ENCODE results near the gene RIN2.

RIN2 gene

GRCh38 chr20:19723813-19724430, 34.1 kb upstream of the RIN2 start:
- H3K27me3 ChIP-seq (ENCODE audit: insufficient read depth, low read length), result peaks cover 3% of the 10 kb centered on the region
- peaks cover 4% of the 10 kb centered on the region for H3K4me1 ChIP-seq (ENCODE audit: insufficient read depth, low read length)
- no peak overlapping the region for H2AFZ ChIP-seq (ENCODE audit: low read depth, low read length)
- no peaks in the 10 kb centered on the region for H3K9me3 ChIP-seq (ENCODE audit: low read length)
- no peaks in the 10 kb centered on the region for H3K36me3 ChIP-seq (ENCODE audit: insufficient read depth, low read length)
- no peak overlapping the region for H3K4me3 ChIP-seq (ENCODE audit: low read length)

GRCh38 chr20:19725373-19725772, 32.7 kb upstream of the RIN2 start:
- Histone ChIP-seq H3K27me3 (ENCODE audit: insufficient read depth, low read length) (peaks cover under 1% of the 10 kb centered on the region), H2AFZ (ENCODE audit: low read depth, low read length) (no peak overlapping the region), H3K4me3 (ENCODE audit: low read length) (no peak overlapping the region), H3K9me3 (ENCODE audit: low read length) (no peaks in the 10 kb centered on the region), H3K4me1 (ENCODE audit: insufficient read depth, low read length) (peaks cover 4% of the 10 kb centered on the region), H3K36me3 (ENCODE audit: insufficient read depth, low read length) (no peaks in the 10 kb centered on the region)

GRCh38 chr20:19725814-19726525, 32.1 kb upstream of the RIN2 start:
- Histone ChIP-seq H3K4me1 (ENCODE audit: insufficient read depth, low read length) (peaks cover 4% of the 10 kb centered on the region), H3K27me3 (ENCODE audit: insufficient read depth, low read length) (no peaks in the 10 kb centered on the region), H2AFZ (ENCODE audit: low read depth, low read length) (no peak overlapping the region), H3K9me3 (ENCODE audit: low read length) (no peaks in the 10 kb centered on the region), H3K4me3 (ENCODE audit: low read length) (no peak overlapping the region), H3K36me3 (ENCODE audit: insufficient read depth, low read length) (no peaks in the 10 kb centered on the region)

GRCh38 chr20:19727251-19727847, 30.7 kb upstream of the RIN2 start:
- Histone ChIP-seq H3K9me3 (ENCODE audit: low read length) (no peaks in the 10 kb centered on the region), H3K4me1 (ENCODE audit: insufficient read depth, low read length) (peaks cover 4% of the 10 kb centered on the region), H3K36me3 (ENCODE audit: insufficient read depth, low read length) (no peaks in the 10 kb centered on the region), H2AFZ (ENCODE audit: low read depth, low read length) (no peak overlapping the region), H3K4me3 (ENCODE audit: low read length) (no peak overlapping the region), H3K27me3 (ENCODE audit: insufficient read depth, low read length) (no peaks in the 10 kb centered on the region)

GRCh38 chr20:19729672-19730071, 28.4 kb upstream of the RIN2 start:
- H3K36me3 ChIP-seq (ENCODE audit: insufficient read depth, low read length), result no peaks in the 10 kb centered on the region
- H3K27me3 ChIP-seq (ENCODE audit: insufficient read depth, low read length), result no peaks in the 10 kb centered on the region
- no peak overlapping the region for H3K4me3 ChIP-seq (ENCODE audit: low read length)
- peaks cover 8% of the 10 kb centered on the region for H3K4me1 ChIP-seq (ENCODE audit: insufficient read depth, low read length)
- H2AFZ ChIP-seq (ENCODE audit: low read depth, low read length), result no peak overlapping the region
- no peaks in the 10 kb centered on the region for H3K9me3 ChIP-seq (ENCODE audit: low read length)

- H3K4me1 ChIP-seq (ENCODE audit: insufficient read depth, low read length), result peaks cover 14% of the 10 kb centered on the region
- no peaks in the 10 kb centered on the region for H3K36me3 ChIP-seq (ENCODE audit: insufficient read depth, low read length)
- H3K27me3 ChIP-seq (ENCODE audit: insufficient read depth, low read length), result no peaks in the 10 kb centered on the region
- no peaks in the 10 kb centered on the region for H3K9me3 ChIP-seq (ENCODE audit: low read length)
- no peak overlapping the region for H2AFZ ChIP-seq (ENCODE audit: low read depth, low read length)
- no peak overlapping the region for H3K4me3 ChIP-seq (ENCODE audit: low read length)
Observed at GRCh38 chr20:19730706-19731105, 27.4 kb upstream of the RIN2 start.

GRCh38 chr20:19734811-19735210, 23.2 kb upstream of the RIN2 start:
- Histone ChIP-seq H3K36me3 (ENCODE audit: insufficient read depth, low read length) (no peaks in the 10 kb centered on the region), H3K27me3 (ENCODE audit: insufficient read depth, low read length) (no peaks in the 10 kb centered on the region), H3K4me3 (ENCODE audit: low read length) (no peak overlapping the region), H2AFZ (ENCODE audit: low read depth, low read length) (no peak overlapping the region), H3K9me3 (ENCODE audit: low read length) (no peaks in the 10 kb centered on the region), H3K4me1 (ENCODE audit: insufficient read depth, low read length) (peaks cover 31% of the 10 kb centered on the region)

- Histone ChIP-seq H2AFZ (ENCODE audit: low read depth, low read length) (no peak overlapping the region), H3K9me3 (ENCODE audit: low read length) (no peaks in the 10 kb centered on the region), H3K4me3 (ENCODE audit: low read length) (no peak overlapping the region), H3K27me3 (ENCODE audit: insufficient read depth, low read length) (no peaks in the 10 kb centered on the region), H3K36me3 (ENCODE audit: insufficient read depth, low read length) (no peaks in the 10 kb centered on the region), H3K4me1 (ENCODE audit: insufficient read depth, low read length) (peaks cover 31% of the 10 kb centered on the region)
Observed at GRCh38 chr20:19735446-19735845, 22.6 kb upstream of the RIN2 start.

GRCh38 chr20:19737025-19737424, 21.0 kb upstream of the RIN2 start:
- Histone ChIP-seq H3K36me3 (ENCODE audit: insufficient read depth, low read length) (no peaks in the 10 kb centered on the region), H3K27me3 (ENCODE audit: insufficient read depth, low read length) (no peaks in the 10 kb centered on the region), H2AFZ (ENCODE audit: low read depth, low read length) (peak overlapping the region; percentile 6), H3K4me3 (ENCODE audit: low read length) (no peak overlapping the region), H3K4me1 (ENCODE audit: insufficient read depth, low read length) (peaks cover 31% of the 10 kb centered on the region), H3K9me3 (ENCODE audit: low read length) (no peaks in the 10 kb centered on the region)

GRCh38 chr20:19738951-19739350, 19.1 kb upstream of the RIN2 start:
- no peaks in the 10 kb centered on the region for H3K27me3 ChIP-seq (ENCODE audit: insufficient read depth, low read length)
- no peak overlapping the region for H2AFZ ChIP-seq (ENCODE audit: low read depth, low read length)
- peaks cover 31% of the 10 kb centered on the region for H3K4me1 ChIP-seq (ENCODE audit: insufficient read depth, low read length)
- H3K36me3 ChIP-seq (ENCODE audit: insufficient read depth, low read length), result no peaks in the 10 kb centered on the region
- no peaks in the 10 kb centered on the region for H3K9me3 ChIP-seq (ENCODE audit: low read length)
- H3K4me3 ChIP-seq (ENCODE audit: low read length), result no peak overlapping the region

- Histone ChIP-seq H3K9me3 (ENCODE audit: low read length) (no peaks in the 10 kb centered on the region), H3K4me3 (ENCODE audit: low read length) (no peak overlapping the region), H3K4me1 (ENCODE audit: insufficient read depth, low read length) (peaks cover 31% of the 10 kb centered on the region), H3K27me3 (ENCODE audit: insufficient read depth, low read length) (no peaks in the 10 kb centered on the region), H3K36me3 (ENCODE audit: insufficient read depth, low read length) (no peaks in the 10 kb centered on the region), H2AFZ (ENCODE audit: low read depth, low read length) (no peak overlapping the region)
Observed at GRCh38 chr20:19739351-19739750, 18.7 kb upstream of the RIN2 start.

- Histone ChIP-seq H3K27me3 (ENCODE audit: insufficient read depth, low read length) (no peaks in the 10 kb centered on the region), H3K4me3 (ENCODE audit: low read length) (no peak overlapping the region), H3K36me3 (ENCODE audit: insufficient read depth, low read length) (no peaks in the 10 kb centered on the region), H2AFZ (ENCODE audit: low read depth, low read length) (no peak overlapping the region), H3K4me1 (ENCODE audit: insufficient read depth, low read length) (peaks cover 26% of the 10 kb centered on the region), H3K9me3 (ENCODE audit: low read length) (no peaks in the 10 kb centered on the region)
Observed at GRCh38 chr20:19740512-19740911, 17.5 kb upstream of the RIN2 start.

GRCh38 chr20:19741924-19742323, 16.1 kb upstream of the RIN2 start:
- H3K27me3 ChIP-seq (ENCODE audit: insufficient read depth, low read length), result no peaks in the 10 kb centered on the region

More at GRCh38 chr20:19741924-19742323, 16.1 kb upstream of the RIN2 start:
- H3K4me3 ChIP-seq (ENCODE audit: low read length), result no peak overlapping the region
- peaks cover 19% of the 10 kb centered on the region for H3K4me1 ChIP-seq (ENCODE audit: insufficient read depth, low read length)
- H2AFZ ChIP-seq (ENCODE audit: low read depth, low read length), result no peak overlapping the region
- no peaks in the 10 kb centered on the region for H3K36me3 ChIP-seq (ENCODE audit: insufficient read depth, low read length)
- no peaks in the 10 kb centered on the region for H3K9me3 ChIP-seq (ENCODE audit: low read length)

Measured in neuron (in vitro differentiated cells).